Measurements from ENCODE around the gene CCL7. TPM values are rescaled to one million over a fixed set of nuclear protein-coding genes. Genes with fewer than 3 reads are reported as not detected.

CCL7 gene
- polyA plus RNA-seq, 3 donors, result 0.25 to 0.38 TPM; not detected in 1

GRCh38 chr17:34291721-34292348 is 21.8 kb downstream of the CCL7 start:
- H3K36me3 ChIP-seq (replicated peaks in 1 of 2; ENCODE audit: control insufficient read depth in 1 of 2, insufficient read depth in 2 of 2, low read length in 2 of 2), result no peaks in the 10 kb centered on the region
- H4K20me1 ChIP-seq (ENCODE audit: insufficient read depth, low read length), result no peaks in the 10 kb centered on the region
- no peaks in the 10 kb centered on the region for H3K9me3 ChIP-seq (replicated peaks in 1 of 2; ENCODE audit: control insufficient read depth in 1 of 2, insufficient read depth in 1 of 2, low read length in 2 of 2)
- no peaks in the 10 kb centered on the region for H3K79me2 ChIP-seq (ENCODE audit: insufficient read depth, low read length)
- TF ChIP-seq, protein P1, sequence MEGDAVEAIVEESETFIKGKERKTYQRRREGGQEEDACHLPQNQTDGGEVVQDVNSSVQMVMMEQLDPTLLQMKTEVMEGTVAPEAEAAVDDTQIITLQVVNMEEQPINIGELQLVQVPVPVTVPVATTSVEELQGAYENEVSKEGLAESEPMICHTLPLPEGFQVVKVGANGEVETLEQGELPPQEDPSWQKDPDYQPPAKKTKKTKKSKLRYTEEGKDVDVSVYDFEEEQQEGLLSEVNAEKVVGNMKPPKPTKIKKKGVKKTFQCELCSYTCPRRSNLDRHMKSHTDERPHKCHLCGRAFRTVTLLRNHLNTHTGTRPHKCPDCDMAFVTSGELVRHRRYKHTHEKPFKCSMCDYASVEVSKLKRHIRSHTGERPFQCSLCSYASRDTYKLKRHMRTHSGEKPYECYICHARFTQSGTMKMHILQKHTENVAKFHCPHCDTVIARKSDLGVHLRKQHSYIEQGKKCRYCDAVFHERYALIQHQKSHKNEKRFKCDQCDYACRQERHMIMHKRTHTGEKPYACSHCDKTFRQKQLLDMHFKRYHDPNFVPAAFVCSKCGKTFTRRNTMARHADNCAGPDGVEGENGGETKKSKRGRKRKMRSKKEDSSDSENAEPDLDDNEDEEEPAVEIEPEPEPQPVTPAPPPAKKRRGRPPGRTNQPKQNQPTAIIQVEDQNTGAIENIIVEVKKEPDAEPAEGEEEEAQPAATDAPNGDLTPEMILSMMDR (IDR thresholded peaks at IDR 0.05), result no peak
- Mint-ChIP-seq H3K9me3 (peaks cover 0 to 4% (median 2%) of the 10 kb centered on the region in 7 donors), H3K27me3 (ENCODE audit: low read depth in 3 of 3) (peaks cover 5 to 17% (median 6%) of the 10 kb centered on the region in 3 donors), H3K27ac (no peak overlapping the region), H3K4me3 (no peak overlapping the region), H3K36me3 (no peaks in the 10 kb centered on the region), H3K4me1 (peaks cover 2% of the 10 kb centered on the region)
- no peak overlapping the region for H3K9ac ChIP-seq (ENCODE audit: insufficient read depth, low read length, poor library complexity, severe bottlenecking)
- 97% methylated on average over 4 of the region's 6 CpGs for WGBS (ENCODE audit: insufficient coverage)
- H3K27me3 ChIP-seq (ENCODE audit: control insufficient read depth in 2 of 2, insufficient read depth in 2 of 2, low read length in 2 of 2), result peaks cover 0 to 3% of the 10 kb centered on the region in 2 donors
- intact Hi-C loops (cut with micrococcal nuclease), result no loop called here
- no peak overlapping the region for H3K4me2 ChIP-seq (replicated peaks; ENCODE audit: extremely low read depth, low read length, poor library complexity, severe bottlenecking)
- peak in 2 of 3 donors; percentile 42 to 68 for DNase-seq
- H3K4me1 ChIP-seq (ENCODE audit: control insufficient read depth in 1 of 2, insufficient read depth in 2 of 2, low read length in 2 of 2), result no peaks in the 10 kb centered on the region
- H3K27ac ChIP-seq (ENCODE audit: low read depth in 1 of 2, low read length in 2 of 2), result no peak overlapping the region
- no peak overlapping the region for H2AFZ ChIP-seq (ENCODE audit: insufficient read depth, low read depth, low read length, poor library complexity, severe bottlenecking)
- no peak overlapping the region for H3K4me3 ChIP-seq (replicated peaks in 1 of 3; ENCODE audit: low read depth in 2 of 3, low read length in 3 of 3)

DNA sequence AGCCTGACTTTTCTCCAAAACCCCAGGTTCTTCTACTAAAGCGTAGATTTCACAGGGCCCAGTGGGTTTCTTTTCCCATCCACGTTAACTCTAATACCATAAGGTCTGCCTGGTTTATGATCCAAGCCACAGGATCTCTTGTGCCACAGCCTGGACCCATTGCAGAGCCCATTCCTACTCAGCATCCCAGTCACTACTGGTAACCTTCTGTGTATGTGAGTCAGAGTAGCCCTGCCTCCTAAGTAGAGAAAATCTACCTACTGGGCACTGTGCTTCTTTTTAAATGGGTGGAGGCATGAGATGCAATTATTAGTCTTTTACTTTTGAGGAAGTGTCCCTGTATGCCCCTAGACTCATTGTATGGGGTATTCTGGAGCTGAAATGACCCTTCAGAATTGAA is 29.0 kb downstream of the CCL7 start:
- 93% methylated on average over 2 of the region's 2 CpGs for WGBS (ENCODE audit: insufficient coverage)
- H3K9me3 Mint-ChIP-seq, result peaks cover 0 to 4% (median 2%) of the 10 kb centered on the region in 7 donors
- peaks cover 2 to 3% (median 2%) of the 10 kb centered on the region in 3 donors for H3K27me3 Mint-ChIP-seq (ENCODE audit: low read depth in 3 of 3)
- H3K27ac ChIP-seq (ENCODE audit: low read depth in 1 of 2, low read length in 2 of 2), result peak overlapping the region in 1 of 2 donors; percentile 19
- H3K4me2 ChIP-seq (replicated peaks; ENCODE audit: extremely low read depth, low read length, poor library complexity, severe bottlenecking), result no peak overlapping the region
- no peak overlapping the region for H3K4me3 ChIP-seq (replicated peaks in 1 of 3; ENCODE audit: low read depth in 2 of 3, low read length in 3 of 3)
- H3K9ac ChIP-seq (ENCODE audit: insufficient read depth, low read length, poor library complexity, severe bottlenecking), result no peak overlapping the region
- peak overlapping the region in 1 of 7 donors; percentile 47 for H3K27ac Mint-ChIP-seq
- TF ChIP-seq, protein P1 (IDR thresholded peaks at IDR 0.05), result no peak
- no peaks in the 10 kb centered on the region for H3K9me3 ChIP-seq (replicated peaks in 1 of 2; ENCODE audit: control insufficient read depth in 1 of 2, insufficient read depth in 1 of 2, low read length in 2 of 2)
- no peaks in the 10 kb centered on the region for H3K36me3 Mint-ChIP-seq
- H3K36me3 ChIP-seq (replicated peaks in 1 of 2; ENCODE audit: control insufficient read depth in 1 of 2, insufficient read depth in 2 of 2, low read length in 2 of 2), result no peaks in the 10 kb centered on the region
- H2AFZ ChIP-seq (ENCODE audit: insufficient read depth, low read depth, low read length, poor library complexity, severe bottlenecking), result no peak overlapping the region
- peaks cover 45% of the 10 kb centered on the region for H3K4me1 Mint-ChIP-seq
- no peaks in the 10 kb centered on the region for H3K79me2 ChIP-seq (ENCODE audit: insufficient read depth, low read length)
- H3K4me1 ChIP-seq (ENCODE audit: control insufficient read depth in 1 of 2, insufficient read depth in 2 of 2, low read length in 2 of 2), result peaks cover 34 to 39% of the 10 kb centered on the region in 2 donors
- no peaks in the 10 kb centered on the region for H4K20me1 ChIP-seq (ENCODE audit: insufficient read depth, low read length)
- peak in 2 of 3 donors; percentile 21 to 60 for DNase-seq
- no peak overlapping the region for H3K4me3 Mint-ChIP-seq
- intact Hi-C loops (cut with micrococcal nuclease), result no loop called here
- H3K27me3 ChIP-seq (ENCODE audit: control insufficient read depth in 2 of 2, insufficient read depth in 2 of 2, low read length in 2 of 2), result no peaks in the 10 kb centered on the region
